Heart right ventricle (tissue), 16 donors: ENCODE results near the gene BPIFB6. TPM values are rescaled to one million over a fixed set of nuclear protein-coding genes. Genes with fewer than 3 reads are reported as not detected.

Source experiments
- ATAC-seq, 8 donors: fragments of 200-7000 bp; cut with Tn5 transposase; one replicate each; pipeline ENCODE4 v1.9.1; 2020; ENCODE audit warnings: mild to moderate bottlenecking in 8 of 8, moderate library complexity in 8 of 8, moderate number of reproducible peaks in 1 of 8
- DNase-seq, 2 donors: peaks; one replicate each; pipeline ENCODE4 v3.0.0-alpha.2; 2020
- H3K27ac ChIP-seq, 10 donors: fragments of 200-600 bp; sonication (generic) in 2 of 10; one replicate each; pipeline versions ENCODE4 v1.5.0 to v1.8.0; 2020 to 2022; ENCODE audit warnings: mild to moderate bottlenecking in 3 of 10
- H3K27me3 ChIP-seq, 7 donors: fragments of 200-600 bp; one replicate each; pipeline ENCODE4 v1.8.0; 2021 to 2022; ENCODE audit warnings: mild to moderate bottlenecking in 2 of 7
- H3K36me3 ChIP-seq, 9 donors: fragments of 200-600 bp; sonication (generic) in 1 of 9; one replicate each; pipeline versions ENCODE4 v1.5.0 to v1.8.0; 2020 to 2022; ENCODE audit warnings: mild to moderate bottlenecking in 2 of 9
- H3K4me1 ChIP-seq, 9 donors: fragments of 200-600 bp; sonication (generic) in 1 of 9; one replicate each; pipeline versions ENCODE4 v1.5.0 to v1.8.0; 2020 to 2022; ENCODE audit warnings: mild to moderate bottlenecking in 4 of 9
- H3K4me3 ChIP-seq, 10 donors: fragments of 200-600 bp; sonication (generic) in 2 of 10; one replicate each; pipeline versions ENCODE4 v1.5.0 to v1.8.0; 2020 to 2022; ENCODE audit warnings: mild to moderate bottlenecking in 7 of 10, moderate library complexity in 2 of 10
- H3K9me3 ChIP-seq, 11 donors: fragments of 200-600 bp in 10 of 11; sonication (generic) in 2 of 11; one replicate each; pipeline versions ENCODE4 v1.5.0 to v1.8.0; 2013 to 2022; ENCODE audit warnings: mild to moderate bottlenecking in 2 of 11, control low read depth in 1 of 11, moderate library complexity in 1 of 11
- CTCF ChIP-seq, 9 donors: fragments of 200-600 bp; sonication (generic) in 2 of 9; IDR thresholded peaks; one replicate each; pipeline versions ENCODE4 v1.5.0 to v1.8.0; 2021 to 2022; ENCODE audit warnings: antibody characterized with exemption in 9 of 9, mild to moderate bottlenecking in 5 of 9, moderate library complexity in 1 of 9
- WGBS, 2 donors: extraction: QIAGEN DNeasy Blood & Tissue Kit; methylation state at CpG; one replicate each; pipeline ENCODE4 v1.1.7; 2013; ENCODE audit warnings: inconsistent platforms in 1 of 2; 5-methylcytosine and 5-hydroxymethylcytosine counted together
- intact Hi-C, 10 donors: fragments of 100-400 bp; cut with DNase I; formaldehyde crosslinking; loops; one replicate each; pipeline versions ENCODE4 v1.11.1 to v1.14.2; 2022
- polyA plus RNA-seq, 2 donors: library from polyadenylated mRNA; stranded (reverse); fragments of 200-250 nt; gene quantifications; one replicate each; pipeline ENCODE4 v1.2.3, GENCODE V29; 2013
- total RNA-seq, 10 donors: library from RNA; stranded (reverse); fragmentation: NEBNext Ultra II Directional in 3 of 10; extraction: Animal tissue kit (Norgen Biotek cat#: 25700) in 3 of 10; gene quantifications; one replicate each; pipeline versions ENCODE4 v1.2.1 to v1.2.4, GENCODE V29; 2021 to 2023
- donor health status: Arrhythmogenic right ventricular cardiomyopathy.
- donor health status: ischemic (EF 13 %, LVEDD 7.1; RV severe dilation, severe dysfunction).
- donor health status: healthy with polysubstance abuse.
- donor health status: DM: no; HTN: yes; CAD: no.
- donor health status: DM: no; HTN: no; CAD: no.
- donor health status: ischemic (EF 25% LVEDD 6.9; RV normal size, moderate dysfunction).
- donor health status: ischemic (EF 25% LVEDD 5.7; RV mildly dilated, moderate dysfunction).
- donor health status: healthy.
- donor health status: DM: yes; HTN: yes; CAD: no.
- donor health status: Ischemic cardiomyopathy.
- donor health status: ischemic (EF 35%, LVEDD 5.7; RV mildly dilated, moderate dysfunction).
- donor health status: nonischemic (EF 11% LVEDD 7.7; RV severe dilation, severe dysfunction).
- donor health status: DM: yes; HTN: yes; CAD: no.
- donor health status: PGD.
- donor health status: ischemic (EF 29% LVEDD 5.4; RV normal size, mild dysfunction).
- donor health status: nonischemic (EF 23%, LVEDD 6.1; RV moderate dilation, normal function).

Gene BPIFB6
- total and polyA plus RNA-seq, 12 donors: not detected

- Histone ChIP-seq H3K27ac (no peak overlapping the region), H3K27me3 (peaks cover 0 to 17% (median 0%) of the 10 kb centered on the region in 7 donors), H3K4me3 (no peak overlapping the region), H3K36me3 (no peaks in the 10 kb centered on the region), H3K9me3 (no peaks in the 10 kb centered on the region), H3K4me1 (no peaks in the 10 kb centered on the region)
- DNase-seq: no peak
- no peak for ATAC-seq
- 79 to 88% methylated on average over 6 of the region's 6 CpGs for WGBS, 2 donors
- intact Hi-C loops: no loop called here
- no peak for TF ChIP-seq CTCF (IDR thresholded peaks at IDR 0.05)
These were observed 3.5 kb downstream of the BPIFB6 start for GRCh38 chr20:33034901-33035492.

GRCh38 chr20:33037456-33037855, 6.0 kb downstream of the BPIFB6 start:
- Histone ChIP-seq H3K9me3 (no peaks in the 10 kb centered on the region), H3K4me1 (no peaks in the 10 kb centered on the region), H3K27ac (no peak overlapping the region), H3K4me3 (no peak overlapping the region), H3K36me3 (no peaks in the 10 kb centered on the region), H3K27me3 (peaks cover 0 to 9% (median 0%) of the 10 kb centered on the region in 7 donors)
- DNase-seq: no peak
- intact Hi-C loops: no loop called here
- no peak for TF ChIP-seq CTCF (IDR thresholded peaks at IDR 0.05)
- ATAC-seq: no peak
- WGBS, 2 donors: 60 to 69% methylated on average over 5 of the region's 5 CpGs

GRCh38 chr20:33038243-33038642, 6.8 kb downstream of the BPIFB6 start:
- H3K27me3 ChIP-seq: peaks cover 0 to 9% (median 0%) of the 10 kb centered on the region in 7 donors
- ATAC-seq (no peak), DNase-seq (no peak)
- H3K4me3 ChIP-seq: no peak overlapping the region
- no peak overlapping the region for H3K27ac ChIP-seq
- WGBS, 2 donors: 92 to 93% methylated on average over 4 of the region's 4 CpGs
- no peaks in the 10 kb centered on the region for H3K4me1 ChIP-seq
- no peak for TF ChIP-seq CTCF (IDR thresholded peaks at IDR 0.05)
- H3K36me3 ChIP-seq: no peaks in the 10 kb centered on the region
- intact Hi-C loops: no loop called here
- no peaks in the 10 kb centered on the region for H3K9me3 ChIP-seq

- Histone ChIP-seq H3K27ac (no peak overlapping the region), H3K36me3 (no peaks in the 10 kb centered on the region), H3K27me3 (peaks cover 0 to 9% (median 0%) of the 10 kb centered on the region in 7 donors), H3K4me3 (no peak overlapping the region), H3K9me3 (peaks cover 0 to 25% (median 11%) of the 10 kb centered on the region in 11 donors), H3K4me1 (no peaks in the 10 kb centered on the region)
- WGBS, 2 donors: 92 to 95% methylated on average over 3 of the region's 3 CpGs
- intact Hi-C loops: no loop called here
- DNase-seq (no peak), ATAC-seq (no peak)
- TF ChIP-seq CTCF (IDR thresholded peaks at IDR 0.05): no peak
These were observed 11.0 kb downstream of the BPIFB6 start for GRCh38 chr20:33042430-33042829.
